LNCaP clone FGC (cell line): ENCODE measurements around the gene GPALPP1.

Source experiments
- DNase-seq: peaks from one replicate; pipeline ENCODE4 v3.0.0-alpha.2; 2011; ENCODE audit warnings: low read depth
- H3K4me3 ChIP-seq: 2 replicates; pipeline ENCODE4 v1.5.1; 2011; ENCODE audit warnings: mild to moderate bottlenecking, low read depth, low read length, control low read depth
- CTCF ChIP-seq: IDR thresholded peaks from 2 replicates; pipeline ENCODE4 v1.5.1; 2012; ENCODE audit warnings: mild to moderate bottlenecking; ENCODE audit not compliant: control insufficient read depth, insufficient read depth; ENCODE audit errors: extremely low read depth

The GPALPP1 gene

GRCh38 chr13:45074721-45075120 lies 85.4 kb downstream of the GPALPP1 start:
- no peak for DNase-seq
- TF ChIP-seq CTCF = no peak

GRCh38 chr13:45078003-45078402 lies 88.7 kb downstream of the GPALPP1 start:
- TF ChIP-seq CTCF = no peak
- DNase-seq = no peak
- no peak overlapping the region for H3K4me3 ChIP-seq

More at GRCh38 chr13:45074721-45075120, 85.4 kb downstream of the GPALPP1 start:
- H3K4me3 ChIP-seq = no peak overlapping the region
